Erythroblast (primary cell): ENCODE results near the gene TMPRSS15.

Experiments
- GATA1 ChIP-seq: IDR thresholded peaks from 2 replicates; pipeline ENCODE4 v1.6.1; 2011; ENCODE audit warnings: low read depth, mild to moderate bottlenecking, control low read depth, low read length, moderate library complexity
- POLR2A ChIP-seq: IDR thresholded peaks from 2 replicates; pipeline ENCODE4 v1.6.1; 2011; ENCODE audit warnings: mild to moderate bottlenecking, low read length

DNA sequence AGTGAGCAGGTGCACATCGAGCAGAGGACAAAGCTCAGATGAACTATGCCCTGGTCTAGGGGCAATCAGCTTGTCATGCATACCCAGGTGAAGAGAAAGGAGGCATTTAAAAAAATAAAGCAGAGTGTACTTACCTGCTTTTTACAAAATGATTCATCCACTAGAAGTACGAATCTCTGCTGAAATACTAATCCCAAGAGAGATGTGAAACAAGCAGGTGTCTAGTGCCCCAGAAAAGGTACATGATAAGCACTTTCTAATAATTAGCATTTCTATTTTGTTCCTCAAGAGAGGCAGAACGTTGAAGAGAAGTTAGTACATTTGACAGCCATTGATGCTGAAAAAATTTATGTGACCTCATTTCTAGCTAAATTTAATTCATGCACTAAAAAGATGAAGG, 127.8 kb downstream of the TMPRSS15 start:
- no peak for TF ChIP-seq POLR2A
- TF ChIP-seq GATA1, result no peak
